ENCODE data around the gene PCYOX1L.
"Not testable (repeated sequence)": the region's sequence is repeated elsewhere in the genome, so short reads cannot be mapped to it uniquely, and the experiment has no call there.

Gene PCYOX1L

DNA sequence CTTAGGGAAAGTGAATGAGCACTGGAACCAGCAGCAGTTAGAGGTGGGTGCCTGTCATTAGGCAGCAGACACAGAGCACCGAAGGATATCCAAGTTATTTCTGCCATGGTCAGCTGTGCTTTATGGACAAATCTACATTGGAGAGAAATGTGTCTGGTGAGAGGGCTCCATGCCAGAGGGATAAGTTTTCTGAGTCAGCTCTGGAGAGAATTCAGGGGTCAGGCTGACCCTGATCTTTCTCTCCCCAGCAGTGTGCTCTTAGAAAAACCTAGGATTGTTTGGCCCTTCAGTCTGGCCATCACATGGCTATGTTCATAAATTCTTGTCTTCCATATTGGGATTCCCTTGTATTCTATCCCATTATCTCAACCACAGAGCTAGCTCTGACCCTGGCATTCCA, 30.1 kb downstream of the PCYOX1L start:
- peak; percentile 6 for DNase-seq

GRCh38 chr5:149388498-149389190, 30.8 kb downstream of the PCYOX1L start:
- no peak for DNase-seq

GRCh38 chr5:149389552-149390495, 32.0 kb downstream of the PCYOX1L start:
- DNase-seq = no peak

- not testable (repeated sequence) for DNase-seq
Measured at GRCh38 chr5:149391076-149391475, 33.2 kb downstream of the PCYOX1L start.

DNA sequence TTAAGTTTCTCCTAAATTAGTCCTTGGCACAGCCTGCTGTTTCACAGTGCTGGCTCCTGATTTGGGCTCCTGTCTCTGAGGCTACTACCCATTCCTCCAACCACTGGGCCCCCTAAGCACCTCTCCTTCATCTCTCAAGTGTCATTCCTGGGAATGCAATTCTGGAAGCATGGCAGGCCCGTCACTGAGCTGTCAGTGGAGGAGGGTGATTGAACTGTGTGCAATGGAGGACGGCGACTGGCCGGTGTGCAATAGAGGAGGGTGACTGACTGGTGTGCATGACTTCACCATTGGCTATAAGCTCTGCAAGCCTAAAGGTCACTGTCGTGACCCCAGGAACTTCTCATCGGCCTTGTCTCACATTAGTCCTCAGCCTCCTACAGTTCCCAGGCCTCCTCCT, 33.7 kb downstream of the PCYOX1L start:
- no peak for DNase-seq

- peak; percentile 9 for DNase-seq
Measured at GRCh38 chr5:149392718-149393117, 34.9 kb downstream of the PCYOX1L start.

GRCh38 chr5:149394996-149395395, 37.1 kb downstream of the PCYOX1L start:
- DNase-seq = not testable (repeated sequence)

GRCh38 chr5:149397530-149397929, 39.7 kb downstream of the PCYOX1L start:
- DNase-seq = no peak

DNA sequence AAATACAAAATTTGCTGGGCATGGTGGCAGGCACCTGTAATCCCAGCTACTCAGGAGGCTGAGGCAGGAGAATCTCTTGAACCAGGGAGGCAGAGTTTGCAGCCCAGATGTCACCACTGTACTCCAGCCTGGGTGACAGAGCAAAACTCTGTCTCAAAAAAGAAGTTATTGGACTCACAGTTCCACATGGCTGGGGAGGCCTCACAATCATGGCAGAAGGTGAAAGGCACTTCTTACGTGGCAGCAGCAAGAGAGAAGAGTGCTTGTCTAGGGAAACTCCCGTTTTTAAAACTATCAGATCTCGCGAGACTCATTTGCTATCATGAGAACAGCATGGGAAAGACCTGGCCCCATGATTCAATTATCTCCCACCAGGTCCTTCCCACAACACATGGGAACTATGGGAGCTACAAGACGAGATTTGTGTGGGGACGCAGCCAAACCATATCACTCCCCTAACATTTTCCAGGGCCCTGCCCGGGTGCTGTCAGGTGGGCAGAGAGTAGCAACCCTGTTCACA, 41.0 kb downstream of the PCYOX1L start:
- not testable (repeated sequence) for DNase-seq

DNA sequence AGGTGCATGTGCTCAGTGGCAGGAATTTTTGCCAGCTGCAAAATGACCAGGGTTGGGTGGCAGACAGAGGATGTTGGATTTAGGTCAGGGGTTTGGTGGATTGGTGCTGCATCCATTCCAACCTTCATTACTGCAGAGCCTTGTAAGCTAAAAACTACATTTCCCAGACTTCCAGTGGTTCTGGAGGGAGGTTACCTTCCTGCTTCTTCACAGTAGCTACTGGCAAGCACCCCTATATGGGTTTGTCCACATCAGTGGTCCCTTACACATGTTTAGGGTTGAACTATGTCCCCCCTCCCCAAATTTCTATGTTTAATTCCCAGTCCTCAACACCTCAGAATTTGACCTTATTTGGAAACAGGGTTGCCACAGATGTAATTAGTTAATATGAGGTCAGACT, 41.9 kb downstream of the PCYOX1L start:
- DNase-seq = no peak

DNA sequence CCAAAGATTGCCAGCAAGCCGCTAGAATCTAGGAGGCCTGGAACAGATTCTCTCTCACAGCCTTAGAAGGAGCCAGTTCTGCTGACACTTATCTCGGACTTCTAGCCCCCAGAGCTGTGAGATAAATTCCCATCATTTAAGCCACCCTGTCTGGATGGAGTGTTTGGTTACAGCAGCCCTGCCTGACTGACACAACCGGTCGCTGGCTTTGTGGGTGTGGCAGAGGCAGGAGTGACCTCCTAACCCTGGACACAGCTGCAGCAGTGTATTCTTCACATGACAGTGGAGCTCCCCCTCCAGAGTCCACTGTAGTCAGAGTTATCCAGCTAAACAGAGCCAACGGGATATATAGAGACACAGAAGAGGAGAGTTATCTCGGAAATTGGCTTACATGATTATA, 42.5 kb downstream of the PCYOX1L start:
- no peak for DNase-seq

DNA sequence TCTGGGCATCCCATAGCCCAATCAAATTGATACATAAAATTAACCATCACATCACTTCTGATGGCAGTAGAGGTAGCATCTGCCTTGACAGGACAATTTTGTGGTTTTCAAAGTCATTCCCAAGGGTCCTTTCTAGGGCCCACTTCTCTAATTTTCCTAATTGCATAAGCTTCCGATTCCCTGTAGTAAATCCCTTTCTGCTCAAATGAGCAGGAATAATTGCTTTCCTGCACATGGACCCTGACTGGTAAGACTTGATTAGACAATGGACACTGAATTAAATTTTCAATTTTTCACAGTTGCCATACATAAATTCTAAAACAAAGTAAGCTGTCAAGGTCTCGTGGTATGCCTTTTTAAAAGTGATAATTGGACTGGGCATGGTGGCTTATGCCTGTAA, 43.2 kb downstream of the PCYOX1L start:
- no peak for DNase-seq

DNA sequence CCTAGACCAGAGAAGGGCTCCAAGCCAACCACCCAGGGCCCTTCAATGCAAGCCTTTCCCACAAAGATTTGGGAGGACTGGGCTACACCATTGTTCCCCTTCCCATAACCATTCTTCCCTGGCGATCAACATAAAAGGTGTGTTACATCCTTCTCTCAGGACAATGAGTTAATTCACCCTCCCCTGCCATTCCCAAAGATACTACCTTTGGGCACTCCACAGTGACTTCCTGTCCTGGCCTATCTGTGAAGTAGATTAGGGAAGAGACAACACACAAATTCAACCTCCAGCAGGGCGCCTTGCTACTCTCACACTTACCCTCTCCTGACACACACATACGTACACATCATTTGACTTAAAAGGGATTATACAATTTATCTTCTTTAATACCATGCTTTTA, 44.4 kb downstream of the PCYOX1L start:
- DNase-seq = no peak

DNA sequence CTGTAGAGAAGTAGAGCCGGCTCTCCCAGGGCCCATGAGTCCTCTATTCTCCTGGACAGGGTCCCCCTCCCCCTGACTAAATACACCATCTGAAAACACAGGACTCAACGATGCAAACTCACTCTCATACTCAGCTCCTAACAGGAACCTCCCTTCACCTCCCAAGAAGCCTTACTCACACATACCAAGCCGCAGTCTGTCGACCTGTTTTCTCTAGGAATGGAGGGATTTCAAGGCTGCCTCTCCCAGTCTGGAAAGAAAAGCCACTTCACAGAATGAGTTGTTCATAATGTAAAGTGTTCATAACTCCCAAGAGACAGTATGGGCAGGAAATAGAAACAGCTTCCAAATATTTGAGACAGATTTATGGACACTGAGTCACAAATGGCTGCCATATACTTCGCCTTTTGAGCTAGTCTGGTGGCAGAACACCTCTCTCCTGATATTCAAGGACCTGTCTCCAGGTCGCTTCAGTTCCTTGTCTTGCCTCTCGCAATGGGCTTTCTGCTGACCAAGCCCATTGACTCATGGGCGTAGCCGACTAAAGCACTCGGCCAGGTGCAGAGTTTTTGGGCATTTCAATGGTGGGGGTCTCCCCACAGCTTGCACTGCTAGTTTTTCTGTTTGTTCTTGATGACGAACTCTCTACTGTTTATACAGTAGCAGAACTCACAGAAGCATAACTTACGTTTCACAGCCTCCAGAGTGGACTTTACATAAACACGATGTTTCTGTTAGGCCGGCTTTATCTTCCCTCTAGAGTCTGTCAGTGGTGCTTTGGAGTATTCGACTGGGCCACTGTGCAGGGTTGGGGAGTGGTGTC, 46.3 kb downstream of the PCYOX1L start:
- DNase-seq = peak; percentile 51

DNA sequence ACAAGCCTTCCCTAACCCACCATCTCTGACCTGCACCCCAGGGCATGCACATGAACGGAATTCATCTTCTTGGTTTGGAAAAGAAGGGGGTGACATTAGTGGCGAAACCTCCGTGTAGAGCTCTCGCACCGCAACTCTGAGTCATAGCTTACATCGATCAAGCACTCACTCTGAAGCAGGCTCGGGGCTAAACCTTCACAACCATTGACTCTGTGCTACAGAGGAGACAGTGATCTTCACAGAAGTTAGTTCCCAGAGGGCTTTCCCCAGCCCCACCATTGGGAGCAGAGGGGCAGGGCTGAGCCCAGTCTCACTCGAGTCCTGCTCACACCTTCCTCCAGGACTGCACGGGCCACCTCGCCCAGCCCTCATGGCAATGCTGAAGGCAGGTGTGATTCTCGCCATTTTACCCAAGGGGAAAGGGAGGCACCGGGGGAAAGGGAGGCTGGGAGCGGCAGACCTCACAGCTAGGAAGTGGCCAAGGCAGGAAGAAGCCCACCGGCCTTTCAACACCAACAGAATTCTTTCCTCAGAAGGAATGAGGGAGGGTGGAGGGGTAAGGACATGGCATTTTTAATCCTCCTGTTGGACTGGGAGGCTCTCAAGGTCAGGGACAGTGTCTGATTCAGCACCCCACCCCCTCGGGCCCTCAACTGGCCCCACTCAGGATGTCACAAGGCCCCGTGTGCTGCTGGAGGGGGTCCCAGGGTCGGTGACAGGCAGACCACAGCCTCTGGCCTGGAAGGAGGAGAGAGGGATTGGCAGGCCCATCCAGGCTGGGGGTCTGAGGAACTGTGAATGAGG, 47.1 kb downstream of the PCYOX1L start:
- no peak for DNase-seq

DNA sequence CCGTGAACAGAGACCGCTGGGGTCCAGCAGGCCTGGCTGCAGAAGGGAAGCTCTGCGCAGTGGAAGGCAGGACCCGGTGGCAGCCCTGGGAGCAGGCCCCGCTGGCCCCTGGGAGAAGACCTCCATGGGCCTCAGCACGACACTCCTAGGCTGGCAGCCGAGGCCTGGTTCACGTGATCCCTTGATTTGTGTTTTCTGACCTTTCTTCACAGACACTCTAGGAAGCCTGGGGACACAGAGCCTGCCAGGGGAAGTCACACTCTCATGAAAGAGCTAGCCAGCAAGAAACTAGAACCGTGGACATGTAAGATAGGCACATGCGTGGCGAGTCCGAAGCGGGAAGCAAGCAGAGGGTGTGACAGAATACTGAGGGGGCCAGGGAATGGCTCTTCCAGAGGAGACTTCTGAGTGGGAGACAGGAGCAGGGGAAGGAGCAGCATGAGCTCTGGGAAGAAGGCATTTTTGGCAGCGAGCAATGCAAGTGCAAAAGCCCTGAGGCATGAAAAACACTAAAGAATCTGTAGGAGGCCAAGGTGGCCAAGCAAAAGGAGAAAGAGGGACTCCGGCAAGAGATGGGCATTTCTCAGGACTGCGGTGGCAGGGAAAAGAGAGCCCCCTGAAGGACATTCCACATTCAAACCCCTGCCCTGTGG, 47.8 kb downstream of the PCYOX1L start:
- no peak for DNase-seq

DNA sequence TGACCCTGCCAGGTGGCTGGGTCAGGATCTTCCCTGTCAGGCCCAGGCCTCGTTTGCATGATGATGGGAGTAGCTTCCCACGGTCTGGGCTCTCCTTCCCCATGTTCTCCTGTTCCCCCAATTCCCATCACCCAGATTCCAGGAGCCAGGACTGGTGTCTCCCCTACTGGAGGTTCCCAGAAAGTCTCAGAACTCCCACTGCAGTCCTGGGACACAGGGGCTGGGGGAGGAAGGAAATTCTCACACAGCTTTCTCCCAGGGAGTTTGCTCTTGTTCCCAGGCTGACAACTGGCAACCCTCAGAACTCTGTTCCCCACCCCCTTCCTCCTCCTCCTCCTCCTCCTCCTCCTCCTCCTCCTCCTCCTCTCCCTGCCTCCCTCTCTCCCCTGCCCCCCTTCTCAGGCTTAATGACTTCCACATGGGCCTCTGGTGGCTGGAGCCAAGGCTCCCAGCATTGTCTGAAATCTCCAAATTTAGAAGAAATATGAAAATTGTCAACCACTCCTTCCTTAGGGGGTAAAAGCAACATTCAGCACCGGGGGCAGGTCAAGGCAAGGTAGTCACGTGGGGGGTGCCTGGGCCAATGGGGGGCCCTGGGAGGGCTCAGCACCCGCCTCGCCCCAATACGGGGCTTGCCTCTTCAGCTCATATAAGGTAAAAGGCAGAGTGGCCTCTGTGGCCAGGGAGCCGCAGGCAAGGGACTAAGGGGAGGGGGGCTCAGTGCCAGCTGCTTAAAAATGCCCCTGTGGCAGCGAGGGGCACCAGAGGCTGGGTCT, 48.5 kb downstream of the PCYOX1L start:
- peak; percentile 1 for DNase-seq

DNA sequence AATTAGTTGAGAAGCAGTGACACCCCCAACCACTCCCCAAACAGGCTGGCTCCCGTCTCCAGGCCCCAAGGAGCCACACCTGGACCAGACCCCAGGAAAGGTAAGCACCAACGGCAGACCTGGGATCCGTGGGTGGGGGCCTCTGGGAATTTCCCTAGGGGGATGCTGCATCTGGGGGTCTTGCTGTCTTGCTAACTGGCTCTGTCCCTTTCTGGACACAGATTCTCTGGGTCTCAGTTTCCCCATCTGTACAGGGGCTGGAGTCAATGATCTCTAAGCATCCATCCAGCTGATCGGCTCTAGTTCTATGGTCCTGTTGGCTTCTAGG, 49.1 kb downstream of the PCYOX1L start:
- DNase-seq = no peak

DNA sequence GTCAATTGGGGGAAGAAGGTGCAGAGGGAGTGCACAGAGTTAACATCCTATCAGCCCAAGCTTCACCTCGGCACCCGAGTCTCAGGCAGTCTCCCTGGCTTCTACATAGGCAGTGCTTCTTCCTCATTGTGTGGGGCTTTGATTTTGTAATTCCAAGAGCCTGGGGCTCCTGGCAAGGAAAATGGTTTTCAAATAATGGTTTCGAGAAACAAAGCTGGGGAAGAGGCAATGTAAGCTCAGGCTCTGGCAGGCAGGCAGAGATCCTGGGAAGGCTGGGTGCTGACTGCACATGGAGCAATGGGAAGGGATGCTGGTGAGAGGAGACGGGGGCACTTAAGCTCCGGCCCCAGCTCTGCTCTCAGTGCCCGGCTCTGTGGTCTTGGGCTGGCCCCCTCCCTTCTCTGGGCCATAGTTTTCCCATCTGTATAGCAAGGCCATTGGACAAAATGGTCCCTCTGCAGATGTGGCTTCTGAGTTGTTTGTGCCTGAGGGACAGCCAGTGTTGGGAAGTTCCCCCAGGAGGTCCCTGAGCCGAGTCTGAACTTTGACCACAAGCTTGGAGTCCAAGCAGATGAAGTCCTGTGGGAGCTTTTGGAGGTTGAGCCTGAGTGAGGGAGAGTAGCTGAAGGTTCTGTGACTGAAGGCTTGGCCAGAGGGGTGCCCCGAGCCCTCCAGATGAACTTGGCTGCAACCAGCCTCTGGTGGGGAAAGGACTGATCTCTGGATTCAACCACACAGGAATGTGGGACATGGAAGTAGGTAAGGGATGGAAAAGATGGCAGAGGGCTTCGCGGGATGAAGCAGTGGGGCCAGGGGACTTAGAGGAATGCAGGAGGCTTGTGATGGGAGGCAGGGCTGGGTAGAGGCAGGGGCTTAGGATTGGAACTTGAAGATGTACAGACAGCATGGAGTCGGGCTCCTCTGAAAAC, 49.7 kb downstream of the PCYOX1L start:
- DNase-seq = no peak
